SK-N-SH treated with all-trans-retinoic acid at 6 μM for 48 hours (cell line): ENCODE measurements around the gene SYCE1L.
"Not testable (repeated sequence)": the region's sequence is repeated elsewhere in the genome, so short reads cannot be mapped to it uniquely, and the experiment has no call there.

Experiments used
- ATAC-seq: fragments of 200-7000 bp; cut with Tn5 transposase; 3 replicates; pipeline ENCODE4 v1.9.1; 2020; ENCODE audit warnings: mild to moderate bottlenecking, moderate library complexity
- ARNTL ChIP-seq: fragments of 450-650 bp; formaldehyde crosslinking; IDR thresholded peaks from 2 replicates; pipeline ENCODE4 v1.5.0; 2020; ENCODE audit warnings: low read depth, mild to moderate bottlenecking, moderate library complexity, borderline replicate concordance
- CREB5 ChIP-seq: fragments of 250-450 bp; sonication (Bioruptor Pico); IDR thresholded peaks from 2 replicates; pipeline ENCODE4 v1.5.1; 2020; ENCODE audit warnings: low read depth, mild to moderate bottlenecking, moderate library complexity
- CSDC2 ChIP-seq: fragments of 250-450 bp; sonication (Bioruptor Pico); IDR thresholded peaks from 2 replicates; pipeline ENCODE4 v1.5.0; 2020; ENCODE audit warnings: mild to moderate bottlenecking, moderate library complexity
- CSRNP3 ChIP-seq: fragments of 250-450 bp; sonication (Bioruptor Pico); IDR thresholded peaks from 2 replicates; pipeline ENCODE4 v1.5.1; 2021; ENCODE audit warnings: mild to moderate bottlenecking, moderate library complexity
- GLIS3 ChIP-seq: fragments of 250-450 bp; sonication (Bioruptor Pico); IDR thresholded peaks from 2 replicates; pipeline ENCODE4 v1.5.0; 2020; ENCODE audit warnings: mild to moderate bottlenecking, moderate library complexity
- ISL1 ChIP-seq: fragments of 250-450 bp; sonication (Bioruptor Pico); IDR thresholded peaks from 2 replicates; pipeline ENCODE4 v2.1.2; 2022; ENCODE audit warnings: mild to moderate bottlenecking, moderate library complexity
- OSR1 ChIP-seq: fragments of 250-450 bp; sonication (Bioruptor Pico); IDR thresholded peaks from 2 replicates; pipeline ENCODE4 v1.8.0; 2022; ENCODE audit warnings: moderate library complexity, mild to moderate bottlenecking, inconsistent platforms
- PATZ1 ChIP-seq: fragments of 250-450 bp; sonication (Bioruptor Pico); IDR thresholded peaks from 2 replicates; pipeline ENCODE4 v1.8.0; 2020; ENCODE audit warnings: mild to moderate bottlenecking, moderate library complexity, borderline replicate concordance
- POU6F1 ChIP-seq: fragments of 250-450 bp; sonication (Bioruptor Pico); IDR thresholded peaks from 2 replicates; pipeline ENCODE4 v1.8.0; 2021; ENCODE audit warnings: low read depth, mild to moderate bottlenecking, moderate library complexity, borderline replicate concordance
- PPARA ChIP-seq: fragments of 250-450 bp; sonication (Bioruptor Pico); IDR thresholded peaks from 2 replicates; pipeline ENCODE4 v1.5.0; 2020; ENCODE audit warnings: mild to moderate bottlenecking, borderline replicate concordance
- RARB ChIP-seq: fragments of 250-450 bp; sonication (Bioruptor Pico); IDR thresholded peaks from 2 replicates; pipeline ENCODE4 v1.8.0; 2021; ENCODE audit warnings: mild to moderate bottlenecking, moderate library complexity
- SNAI2 ChIP-seq: fragments of 250-450 bp; sonication (Bioruptor Pico); IDR thresholded peaks from 2 replicates; pipeline ENCODE4 v1.5.0; 2020; ENCODE audit warnings: mild to moderate bottlenecking, moderate library complexity
- TCF4 ChIP-seq: fragments of 250-450 bp; sonication (Bioruptor Pico); IDR thresholded peaks from 2 replicates; pipeline ENCODE4 v1.8.0; 2021; ENCODE audit warnings: mild to moderate bottlenecking, moderate library complexity, borderline replicate concordance
- TOX ChIP-seq: fragments of 250-450 bp; sonication (Bioruptor Pico); IDR thresholded peaks from 2 replicates; pipeline ENCODE4 v1.8.0; 2021; ENCODE audit warnings: mild to moderate bottlenecking, moderate library complexity, borderline replicate concordance
- TSHZ2 ChIP-seq: fragments of 250-450 bp; sonication (Bioruptor Pico); IDR thresholded peaks from 2 replicates; pipeline ENCODE4 v1.5.0; 2020; ENCODE audit warnings: mild to moderate bottlenecking, moderate library complexity
- ZFP3 ChIP-seq: fragments of 250-450 bp; sonication (Bioruptor Pico); IDR thresholded peaks from 2 replicates; pipeline ENCODE4 v1.5.0; 2020; ENCODE audit warnings: mild to moderate bottlenecking, moderate library complexity
- ZNF565 ChIP-seq: fragments of 450-650 bp; formaldehyde crosslinking; conservative IDR thresholded peaks from 2 replicates; pipeline ENCODE4 v1.5.0; 2020; ENCODE audit warnings: low read depth, mild to moderate bottlenecking, moderate library complexity
- ZNF70 ChIP-seq: fragments of 450-650 bp; formaldehyde crosslinking; IDR thresholded peaks from 2 replicates; pipeline ENCODE4 v1.5.0; 2020; ENCODE audit warnings: mild to moderate bottlenecking, moderate library complexity
- ZNF8 ChIP-seq: fragments of 450-650 bp; formaldehyde crosslinking; IDR thresholded peaks from 2 replicates; pipeline ENCODE4 v1.5.0; 2020; ENCODE audit warnings: mild to moderate bottlenecking, moderate library complexity

The SYCE1L gene

GRCh38 chr16:77236063-77236511 is 36.9 kb downstream of the SYCE1L start:
- ATAC-seq: peak; percentile 98
- no peak for TF ChIP-seq OSR1 (CRISPR knock-in tag)
- no peak for TF ChIP-seq CREB5 (CRISPR knock-in tag)
- TF ChIP-seq CSDC2 (CRISPR knock-in tag): peak; percentile 42; the same call in 1 of the 2 replicates

GRCh38 chr16:77238593-77238992 is 39.4 kb downstream of the SYCE1L start:
- TF ChIP-seq GLIS3 (CRISPR knock-in tag): no peak
- TF ChIP-seq ZNF70 (CRISPR knock-in tag): no peak
- TF ChIP-seq TOX: no peak
- no peak for TF ChIP-seq ZNF8 (CRISPR knock-in tag)
- TF ChIP-seq SNAI2 (CRISPR knock-in tag): no peak
- no peak for TF ChIP-seq ARNTL (CRISPR knock-in tag)
- no peak for TF ChIP-seq PPARA (CRISPR knock-in tag)
- TF ChIP-seq CSDC2 (CRISPR knock-in tag): no peak
- TF ChIP-seq POU6F1 (CRISPR knock-in tag): no peak
- TF ChIP-seq ZFP3 (CRISPR knock-in tag): no peak
- no peak for TF ChIP-seq TSHZ2 (CRISPR knock-in tag)
- no peak for TF ChIP-seq TCF4 (CRISPR knock-in tag)
- no peak for TF ChIP-seq RARB
- no peak for TF ChIP-seq ZNF565 (CRISPR knock-in tag)
- no peak for TF ChIP-seq PATZ1 (CRISPR knock-in tag)
- TF ChIP-seq CSRNP3 (CRISPR knock-in tag): no peak
- no peak for TF ChIP-seq ISL1
- no peak for ATAC-seq

- not testable (repeated sequence) for ATAC-seq
Observed at GRCh38 chr16:77242471-77242870, 43.3 kb downstream of the SYCE1L start.

- ATAC-seq: no peak
- TF ChIP-seq GLIS3 (CRISPR knock-in tag) (no peak), CSRNP3 (CRISPR knock-in tag) (no peak), TOX (no peak), PPARA (CRISPR knock-in tag) (no peak), TSHZ2 (CRISPR knock-in tag) (no peak), ZFP3 (CRISPR knock-in tag) (no peak)
Observed at GRCh38 chr16:77246150-77246549, 46.9 kb downstream of the SYCE1L start.
